Limb (tissue), 2 donors: Measurements from ENCODE around the gene SPOCD1.

Experiments
- DNase-seq, 2 donors: peaks; one replicate each; pipeline ENCODE4 v3.0.0-alpha.2; 2016; ENCODE audit errors: extremely low spot score in 2 of 2

The SPOCD1 gene

DNA sequence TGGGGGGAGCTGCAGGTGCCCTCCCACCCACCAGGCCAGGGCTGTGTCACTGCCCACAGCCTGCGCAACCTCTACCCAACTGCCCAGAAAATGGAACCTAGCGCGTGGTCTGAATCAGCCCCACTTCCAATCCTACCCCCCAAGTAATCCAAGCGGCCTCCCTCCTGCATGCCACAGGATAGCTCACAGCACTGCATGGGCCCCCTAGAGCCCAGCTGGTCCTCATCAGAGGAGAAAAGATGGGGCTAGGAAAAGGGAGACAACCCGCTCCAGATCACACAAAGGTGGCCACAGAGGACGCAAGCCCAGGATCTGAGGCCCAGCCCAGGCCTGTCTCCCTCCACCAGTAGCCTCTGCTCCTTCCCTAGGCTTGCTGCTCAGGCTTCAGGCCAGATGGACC is 57.8 kb downstream of the SPOCD1 start:
- DNase-seq = no peak

DNA sequence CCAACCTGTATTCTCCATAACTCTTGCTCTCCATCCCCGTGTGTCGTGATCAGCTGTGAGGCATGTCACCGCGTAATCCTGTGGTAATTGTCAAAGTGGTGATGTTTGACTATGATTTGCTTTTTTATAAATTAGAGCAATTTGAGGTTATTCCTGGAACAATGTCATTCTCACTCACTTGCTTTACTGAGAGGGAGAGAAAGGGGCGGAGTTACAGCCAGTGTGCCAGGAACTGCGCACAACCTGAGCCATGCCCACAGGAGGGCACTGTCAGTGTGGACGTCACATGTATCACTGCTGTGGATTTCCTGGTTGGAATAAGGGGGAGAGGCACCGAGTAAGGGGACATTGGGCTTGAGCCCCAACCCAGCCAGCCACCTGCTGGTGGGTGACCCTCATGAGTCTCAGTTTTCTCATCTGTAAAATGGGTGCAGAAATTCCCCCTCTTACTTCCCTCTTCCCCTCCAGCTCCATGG is 58.6 kb downstream of the SPOCD1 start:
- no peak for DNase-seq

DNA sequence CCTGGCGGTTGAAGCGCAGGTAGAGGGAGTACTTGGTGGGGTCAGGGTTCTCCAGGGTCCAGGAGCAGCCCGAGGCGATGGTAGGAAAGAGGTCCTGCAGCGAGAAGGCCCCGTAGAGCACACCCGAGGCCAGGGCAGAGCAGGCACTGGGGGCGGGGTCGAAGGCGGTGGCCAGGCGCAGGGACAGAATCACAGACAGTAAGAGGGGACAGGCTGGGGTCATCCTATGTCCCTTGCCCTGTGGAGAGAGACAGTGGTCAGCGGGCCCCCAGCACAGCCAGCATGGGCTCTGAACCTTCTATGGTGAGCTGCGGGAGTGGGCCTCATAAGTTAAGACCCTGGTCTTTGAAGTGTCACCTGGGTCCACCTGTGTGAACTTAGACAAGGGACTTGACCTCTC is 59.2 kb downstream of the SPOCD1 start:
- DNase-seq = no peak

DNA sequence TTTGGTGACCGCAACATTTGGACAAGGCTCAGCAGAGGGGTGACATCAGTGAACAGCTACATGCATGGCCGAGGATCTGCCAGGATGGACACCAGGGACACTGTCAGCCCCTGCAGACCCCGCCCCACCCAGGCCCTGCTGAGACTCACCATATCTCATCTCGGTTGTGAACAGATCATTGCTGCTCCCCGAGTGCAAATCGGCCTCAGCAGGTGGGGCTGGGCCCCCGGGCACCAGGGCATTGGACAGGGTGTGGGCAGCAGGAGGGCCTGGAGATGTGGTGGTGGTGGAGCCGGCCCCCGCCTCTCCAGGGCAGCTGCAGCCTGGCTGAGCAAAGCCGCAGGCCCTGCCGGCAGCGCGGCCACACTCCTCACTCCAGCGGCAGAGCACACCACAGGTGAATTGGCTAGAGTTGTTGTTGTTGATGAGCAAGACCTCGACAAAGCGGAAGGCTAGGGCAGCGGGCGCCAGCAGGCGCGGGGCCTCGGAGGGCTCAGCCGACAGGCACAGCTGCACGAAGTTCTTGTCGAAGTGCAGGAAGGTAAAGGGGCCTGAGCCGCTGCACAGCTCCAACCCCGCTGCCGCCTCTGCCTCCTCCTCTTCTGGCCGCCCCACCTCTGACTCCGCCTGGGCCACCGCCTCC is 59.9 kb downstream of the SPOCD1 start:
- no peak for DNase-seq

DNA sequence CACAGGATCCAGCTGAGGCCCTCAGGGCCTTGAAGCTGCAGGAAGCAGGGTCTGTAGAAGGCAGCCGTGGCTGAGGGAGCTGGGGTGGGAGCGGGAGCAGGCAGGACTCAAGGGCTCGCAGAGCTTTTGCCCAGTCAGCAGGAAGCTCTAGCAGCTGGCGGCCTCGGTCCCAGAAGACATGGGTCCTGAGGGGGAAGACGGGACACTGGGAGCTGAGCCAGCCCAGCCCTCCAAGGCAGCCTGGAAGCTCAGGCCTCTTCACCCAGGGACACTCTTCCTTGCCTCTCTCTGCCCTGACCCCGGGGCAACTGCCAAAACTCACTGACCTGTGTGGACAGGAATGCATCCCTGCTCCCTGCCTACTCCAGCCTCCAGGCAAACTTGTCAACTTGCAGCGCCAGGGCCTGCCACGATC is 60.6 kb downstream of the SPOCD1 start:
- no peak for DNase-seq

DNA sequence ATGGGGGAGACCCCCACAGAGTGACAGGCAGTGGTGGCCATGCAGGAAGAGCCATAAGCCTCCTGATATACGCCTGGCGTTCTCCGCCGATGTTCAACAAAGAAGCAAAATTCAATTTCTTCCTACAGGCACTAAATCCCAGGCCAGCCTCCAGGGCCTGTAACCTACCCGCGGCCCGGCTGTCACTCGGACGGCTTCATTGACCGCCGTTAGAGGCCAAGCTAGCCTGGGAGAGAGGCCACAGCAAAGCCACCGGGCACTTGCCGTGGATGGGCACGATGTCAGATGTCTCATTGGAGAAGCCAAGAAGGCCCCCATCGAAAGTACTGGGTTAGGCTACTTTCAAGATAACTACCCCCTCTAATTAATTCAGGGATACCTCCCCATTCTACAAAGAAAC is 61.4 kb downstream of the SPOCD1 start:
- no peak for DNase-seq

DNA sequence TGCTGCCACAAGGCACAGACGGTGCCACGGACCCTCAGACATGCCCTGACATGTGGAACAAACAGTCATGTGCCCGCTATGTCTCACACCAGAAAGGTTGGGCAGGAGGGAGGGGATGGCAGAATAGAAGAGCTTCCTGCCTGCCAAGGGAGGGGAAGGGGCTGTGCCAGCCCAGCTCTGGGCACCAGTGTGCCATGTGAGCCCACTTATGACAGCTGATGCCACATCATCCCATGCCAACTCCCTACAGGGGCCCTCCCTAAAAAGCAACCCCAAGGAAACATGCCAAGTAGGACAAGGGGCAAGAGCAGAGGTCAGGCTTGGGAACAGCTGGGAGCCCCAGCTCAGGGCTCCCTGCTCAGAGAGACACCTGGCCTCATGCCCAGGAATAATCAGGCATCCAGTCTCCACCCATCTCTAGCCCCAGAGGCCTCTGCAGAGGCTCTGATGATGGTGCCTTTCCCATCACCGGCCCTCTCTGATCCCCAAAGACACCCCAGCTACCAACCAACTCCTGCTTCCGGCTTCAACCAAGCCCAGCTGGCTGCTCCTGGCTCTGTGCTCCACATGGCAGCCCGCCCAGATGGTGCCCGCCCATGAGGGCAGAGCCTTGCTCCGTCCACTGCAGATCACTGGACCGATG is 62.0 kb downstream of the SPOCD1 start:
- DNase-seq = no peak

DNA sequence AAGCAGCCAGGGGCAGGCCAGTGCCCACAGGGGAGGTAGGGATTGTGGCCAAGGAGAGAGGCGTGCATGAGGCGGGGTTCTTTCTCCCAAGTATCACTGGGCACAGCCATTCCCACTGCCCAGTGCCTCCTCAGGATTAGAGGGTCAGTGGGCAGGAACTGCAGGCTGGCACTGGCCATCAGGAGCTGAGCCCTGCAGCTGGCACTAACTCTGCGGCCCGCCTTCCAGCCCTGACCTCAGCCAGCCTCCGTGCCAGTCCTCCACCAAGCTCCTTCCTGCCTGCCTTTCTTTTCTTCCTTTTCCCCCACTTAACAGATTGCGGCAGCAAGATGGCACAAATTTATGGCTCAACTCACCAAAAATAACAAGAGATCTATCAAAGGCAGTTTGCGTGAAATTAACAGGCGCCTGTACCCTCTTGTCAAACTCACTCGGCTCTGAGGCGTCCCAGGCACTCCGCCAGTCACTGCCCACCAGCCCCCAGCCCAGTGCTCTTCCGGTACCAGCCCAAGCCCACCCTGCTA is 62.8 kb downstream of the SPOCD1 start:
- DNase-seq = no peak

DNA sequence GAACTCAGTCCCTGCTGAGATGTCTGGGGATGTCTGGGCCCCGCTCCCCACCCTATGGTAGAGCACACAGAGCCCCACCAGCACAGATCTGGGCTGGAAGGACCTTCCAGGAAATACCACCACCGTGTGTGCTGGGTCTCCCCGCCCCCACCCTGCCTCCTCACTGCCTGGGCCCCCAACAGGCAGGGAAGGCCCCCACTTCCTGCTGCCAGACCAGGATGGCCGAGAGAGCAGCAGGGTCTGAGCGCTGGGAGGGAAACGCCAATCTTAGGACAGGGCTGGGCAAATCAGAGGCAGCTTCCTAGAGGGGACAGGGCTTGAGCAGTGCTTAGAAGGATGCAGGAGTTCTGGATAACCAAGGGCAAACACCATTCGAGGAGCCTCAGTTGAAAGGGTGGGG is 63.6 kb downstream of the SPOCD1 start:
- no peak for DNase-seq

DNA sequence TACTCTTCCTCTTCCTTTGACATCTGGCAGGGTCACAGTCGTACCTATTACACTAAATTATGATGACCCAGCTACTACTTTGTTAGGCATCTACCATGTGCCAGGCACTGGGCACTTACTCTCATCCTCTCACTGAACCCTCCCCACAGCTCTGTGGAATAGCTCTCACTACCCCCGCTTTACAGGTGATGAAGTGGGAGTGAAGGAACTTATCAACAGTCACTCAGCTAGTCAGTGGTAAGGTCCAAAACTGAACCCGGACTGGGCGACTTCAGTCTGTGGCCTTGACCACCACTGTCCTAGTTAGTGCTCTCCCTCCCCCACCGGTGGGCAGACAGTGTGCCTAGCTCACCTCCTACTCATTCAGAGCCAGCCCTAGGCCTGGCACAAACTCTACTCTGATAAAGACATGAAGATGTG is 64.0 kb downstream of the SPOCD1 start:
- DNase-seq = no peak

DNA sequence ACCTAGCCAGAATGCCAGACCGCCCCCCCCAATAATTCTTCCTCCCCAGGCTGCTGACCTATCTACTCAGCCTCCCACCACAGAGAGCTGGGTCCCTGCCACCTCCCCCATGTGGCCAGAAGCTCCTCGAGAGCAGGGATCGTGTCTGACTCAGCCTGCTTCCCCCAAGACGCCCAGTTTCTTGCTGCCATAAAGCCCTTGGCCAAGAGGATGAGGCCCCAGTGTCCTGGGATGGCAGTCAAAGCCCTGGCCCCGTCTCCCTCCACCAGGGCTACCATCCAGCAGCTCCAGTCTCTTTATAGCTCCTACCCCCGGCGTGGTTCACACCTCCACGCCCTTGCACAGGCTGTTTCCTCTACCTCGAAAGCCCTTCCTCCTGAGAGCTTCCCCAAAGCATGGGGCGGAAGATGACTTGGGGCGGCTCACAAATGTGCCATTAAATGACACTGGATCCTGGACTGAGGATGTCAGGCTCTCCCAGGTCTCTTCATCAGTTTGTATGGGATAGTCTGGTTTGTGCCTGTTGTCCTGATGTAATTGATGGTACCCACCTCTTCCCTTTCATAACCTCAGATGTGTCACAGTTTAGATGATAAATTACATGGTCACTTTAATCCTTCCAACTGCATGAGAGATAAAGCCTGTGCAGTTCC is 64.8 kb downstream of the SPOCD1 start:
- DNase-seq = no peak

DNA sequence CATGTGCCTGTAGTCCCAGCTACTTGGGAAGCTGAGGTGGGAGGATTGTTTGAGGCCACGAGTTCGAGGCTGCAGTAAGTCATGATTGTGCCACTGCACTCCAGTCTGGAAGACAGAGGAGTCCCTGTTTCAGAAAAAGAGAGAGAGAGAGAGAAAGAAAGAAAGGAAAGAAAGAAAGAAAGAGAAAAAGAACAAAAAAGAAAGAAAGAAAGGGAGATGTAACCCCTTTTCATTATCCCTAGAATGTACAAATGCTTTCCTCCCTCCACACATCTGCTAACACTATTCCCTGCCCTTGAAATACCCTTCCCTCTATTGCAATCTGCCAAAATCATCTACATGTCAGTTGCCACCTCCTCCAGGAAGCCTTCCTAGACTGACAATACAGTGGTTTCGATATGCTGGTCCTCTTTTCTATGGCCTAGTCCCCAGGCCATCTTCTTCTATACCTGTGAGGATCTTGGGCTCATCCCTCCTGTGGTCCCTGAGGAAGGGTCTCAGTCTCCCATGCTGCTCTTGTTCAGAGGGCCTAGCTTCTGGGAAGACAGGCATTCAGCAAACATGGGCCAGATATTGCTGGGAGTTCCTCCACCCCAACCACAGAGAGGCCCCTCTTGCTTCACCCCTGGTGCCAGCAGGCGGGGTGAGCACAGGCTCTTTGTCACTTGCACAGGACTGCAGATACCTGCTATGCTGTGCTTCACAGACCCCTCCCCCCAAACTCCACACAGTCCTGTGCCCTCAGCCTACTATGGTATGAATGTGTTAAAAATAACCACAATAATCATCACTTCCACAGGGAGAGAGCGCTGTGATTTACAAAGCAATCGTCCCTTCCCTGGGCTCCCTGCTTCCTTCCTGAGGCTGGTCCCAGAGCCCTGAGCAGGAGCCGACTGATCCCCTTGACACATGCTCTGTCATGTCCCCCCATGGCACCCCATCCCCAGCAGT is 65.8 kb downstream of the SPOCD1 start:
- DNase-seq = no peak

DNA sequence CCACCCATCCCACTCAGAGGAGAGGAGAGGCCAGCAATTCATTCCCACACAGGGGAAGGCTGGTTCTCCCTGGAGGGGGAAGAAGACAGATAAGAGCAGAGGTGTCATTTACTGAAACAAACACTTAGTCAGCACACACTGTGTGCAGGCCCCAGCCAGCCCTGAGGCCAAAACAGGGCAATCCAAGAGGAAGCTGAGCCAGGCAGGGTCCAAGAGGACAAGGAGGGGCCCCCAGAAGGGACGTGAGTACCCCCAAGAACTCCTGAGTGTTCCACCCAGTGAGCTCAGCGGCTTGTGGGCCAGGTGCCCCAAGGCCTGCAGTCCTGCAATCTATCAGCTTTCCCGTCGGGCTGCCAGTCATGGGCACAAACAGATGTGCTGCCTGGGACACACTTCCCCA is 67.5 kb downstream of the SPOCD1 start:
- no peak for DNase-seq

DNA sequence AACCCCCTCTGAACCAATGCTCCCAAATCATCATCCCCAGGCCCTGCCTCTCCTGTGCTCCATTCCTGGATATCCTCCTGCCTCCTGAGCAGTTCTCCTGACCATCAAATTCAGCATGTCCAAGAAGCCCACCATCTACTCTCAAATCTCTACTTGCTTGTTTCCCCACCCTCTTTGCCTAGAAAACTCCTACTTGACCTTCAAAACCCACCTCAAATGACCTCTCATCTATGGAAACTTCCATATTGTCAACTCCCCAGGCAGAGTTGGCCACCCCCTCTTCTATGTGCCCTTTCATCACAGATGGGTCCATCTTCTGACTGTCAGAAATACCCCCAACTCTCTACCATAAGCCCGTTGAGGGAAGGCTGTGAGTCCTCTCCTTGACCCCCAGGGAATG is 68.5 kb downstream of the SPOCD1 start:
- DNase-seq = no peak

DNA sequence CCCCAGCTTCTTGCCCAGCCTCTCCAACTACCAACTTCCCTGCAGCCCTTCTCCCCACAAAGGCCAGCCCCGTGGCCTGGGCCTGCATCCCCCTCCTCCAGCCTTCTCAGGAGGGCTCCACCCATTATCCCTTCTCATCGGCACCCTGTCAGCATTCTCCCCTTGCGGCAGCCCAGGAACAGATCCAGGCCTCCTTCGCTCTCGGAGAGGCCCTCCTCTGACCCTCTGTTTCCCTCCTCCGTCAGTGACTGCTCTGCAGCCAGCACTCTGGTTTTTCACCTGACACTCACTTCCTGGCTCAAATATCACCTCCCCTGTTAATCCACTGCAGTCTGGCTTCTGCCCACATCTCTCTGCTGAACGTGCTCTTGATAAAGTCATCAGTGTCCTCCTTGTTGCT is 69.1 kb downstream of the SPOCD1 start:
- DNase-seq = no peak

DNA sequence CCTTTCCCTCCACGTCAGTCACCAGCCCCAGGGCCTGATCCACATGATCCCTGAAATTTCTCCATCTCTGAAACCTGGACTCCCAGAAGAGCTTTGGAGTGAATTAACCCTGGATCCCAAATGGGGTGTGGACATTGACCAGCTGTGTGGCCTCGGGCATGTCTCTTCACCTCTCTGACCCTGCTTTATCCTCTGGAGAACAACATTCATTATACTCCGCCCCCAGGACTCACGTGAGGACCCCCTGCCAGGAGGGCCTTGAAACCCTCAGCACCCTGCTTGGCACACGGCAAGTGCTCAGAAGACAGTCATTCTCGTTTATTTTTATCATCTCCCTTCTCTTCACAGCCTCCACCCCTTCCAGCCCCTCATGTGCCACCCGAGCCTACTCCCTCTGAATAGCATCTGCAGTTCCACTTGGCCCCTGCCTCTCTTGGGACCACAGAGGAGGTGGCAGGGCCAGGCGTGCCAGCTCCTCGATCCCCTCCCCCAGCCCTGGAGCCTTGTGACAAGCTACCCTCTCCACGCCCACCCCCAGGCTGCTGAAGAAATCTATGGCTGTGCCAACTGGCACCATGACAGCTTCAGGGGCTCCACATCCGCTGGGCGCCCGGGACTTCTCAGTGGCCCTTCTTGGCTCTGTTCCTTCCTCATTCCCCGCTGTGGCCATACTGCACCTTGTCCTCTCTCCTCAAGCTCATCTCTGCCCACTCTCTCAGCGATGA is 69.7 kb downstream of the SPOCD1 start:
- peak in 1 of 2 donors; percentile 63 for DNase-seq

DNA sequence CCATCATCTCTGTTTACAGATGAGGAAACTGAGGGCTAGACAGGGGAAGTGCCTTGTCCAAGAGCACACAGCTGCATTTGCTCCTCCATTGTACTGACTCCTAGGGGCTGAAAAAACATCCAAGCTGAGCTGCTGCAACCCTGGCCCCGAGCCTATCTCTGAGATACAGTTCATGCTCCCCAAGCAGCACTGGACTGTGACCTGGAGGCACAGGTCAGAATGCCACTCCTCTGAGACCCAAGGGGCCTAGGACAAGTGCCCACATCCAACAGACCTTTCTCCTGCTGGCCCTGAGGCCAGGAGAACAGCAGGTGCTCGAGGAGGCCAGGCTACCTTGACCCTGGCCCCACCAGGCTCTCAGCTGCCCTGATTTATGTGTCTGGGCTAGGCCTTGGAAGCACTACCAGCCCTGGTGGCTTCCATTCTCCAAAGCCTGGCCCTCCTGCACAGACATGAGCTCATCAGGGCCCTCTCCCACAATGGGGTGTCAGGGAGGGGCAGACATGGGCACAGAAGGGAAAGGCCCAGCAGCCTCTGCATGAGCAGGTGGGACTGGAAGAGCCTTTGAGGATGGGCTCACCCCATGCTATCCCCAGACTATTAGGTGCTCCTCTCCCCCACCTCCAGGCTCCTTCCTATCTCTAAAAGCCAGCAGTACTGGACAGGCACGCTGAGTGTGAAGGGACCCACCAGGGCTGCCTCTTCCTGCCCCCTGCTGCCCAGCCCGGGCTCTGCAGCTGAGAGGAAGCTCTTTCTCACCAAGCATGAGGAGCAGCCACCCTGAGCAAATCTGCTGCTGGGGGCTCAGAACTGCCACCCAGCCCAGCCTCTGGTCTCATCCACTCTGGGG is 70.5 kb downstream of the SPOCD1 start:
- DNase-seq = peak in 1 of 2 donors; percentile 82

DNA sequence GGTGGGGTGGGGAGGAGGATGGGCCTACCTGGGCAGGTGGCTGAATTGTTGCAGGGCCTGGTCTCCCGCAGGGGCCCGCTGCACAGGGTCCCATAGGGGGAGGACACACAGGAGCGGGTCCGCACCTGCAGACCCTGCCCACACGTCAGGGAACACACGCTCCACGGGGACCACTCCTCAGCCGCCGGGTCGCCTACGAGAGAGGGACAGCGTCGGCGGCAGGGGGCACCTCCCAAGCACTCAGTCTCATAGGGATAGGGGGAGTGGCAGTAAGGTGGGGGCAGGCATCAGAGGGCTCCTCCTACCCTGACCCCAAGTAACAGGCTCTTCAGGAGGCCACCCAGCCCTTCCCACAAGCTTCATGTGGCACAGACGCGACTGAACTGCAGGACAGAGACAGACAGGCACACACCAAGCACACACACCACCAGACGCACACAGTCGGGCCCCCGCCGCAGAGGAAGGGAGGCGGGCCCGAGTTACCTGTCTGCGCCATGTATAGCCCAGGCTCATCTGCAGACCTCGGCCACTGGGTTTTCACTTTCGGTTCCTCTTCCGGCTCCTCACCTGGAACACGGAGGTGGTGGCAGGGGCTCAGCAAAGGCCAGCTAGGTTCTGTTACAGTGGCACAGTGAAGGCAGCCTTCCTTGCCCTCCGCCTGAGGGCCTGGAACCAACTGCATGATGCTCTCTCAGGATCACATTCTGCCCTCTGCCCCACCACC is 71.5 kb downstream of the SPOCD1 start:
- DNase-seq = no peak
